HepG2 (cell line): Measurements from ENCODE around the gene LRRC27.

Source experiments
- CEBPB ChIP-seq: IDR thresholded peaks from 2 replicates; pipeline ENCODE4 v1.6.1; 2011; ENCODE audit warnings: low read depth, low read length, improper control_type of control experiment, borderline replicate concordance
- NFE2L1 ChIP-seq: sonication (generic); formaldehyde crosslinking; IDR thresholded peaks from 2 replicates; pipeline ENCODE4 v1.4.0; 2020; ENCODE audit warnings: missing genetic modification reagents, mild to moderate bottlenecking, borderline replicate concordance
- NFYB ChIP-seq: sonication (generic); formaldehyde crosslinking; IDR thresholded peaks from 2 replicates; pipeline ENCODE4 v1.4.0; 2020; ENCODE audit warnings: missing genetic modification reagents
- STAT5B ChIP-seq: sonication (generic); formaldehyde crosslinking; IDR thresholded peaks from 2 replicates; pipeline ENCODE4 v1.4.0; 2020; ENCODE audit warnings: missing genetic modification reagents
- ZNF557 ChIP-seq: sonication (generic); formaldehyde crosslinking; IDR thresholded peaks from 2 replicates; pipeline ENCODE4 v1.4.0; 2020; ENCODE audit warnings: missing genetic modification reagents
- ZNF563 ChIP-seq: sonication (generic); formaldehyde crosslinking; IDR thresholded peaks from 2 replicates; pipeline ENCODE4 v1.8.0; 2022; ENCODE audit warnings: mild to moderate bottlenecking, moderate library complexity, missing genetic modification reagents
- ZNF609 ChIP-seq: sonication (generic); formaldehyde crosslinking; IDR thresholded peaks from 2 replicates; pipeline ENCODE4 v1.4.0; 2020; ENCODE audit warnings: mild to moderate bottlenecking, missing genetic modification reagents, borderline replicate concordance
- TF ChIP-seq, protein P1 (sequence below): sonication (generic); formaldehyde crosslinking; IDR thresholded peaks from 2 replicates; pipeline ENCODE4 v1.5.0; 2020; ENCODE audit warnings: mild to moderate bottlenecking, missing genetic modification reagents, moderate library complexity
- TF ChIP-seq, protein P2 (sequence below): sonication (generic); formaldehyde crosslinking; IDR thresholded peaks from 2 replicates; pipeline ENCODE4 v1.4.0; 2020; ENCODE audit warnings: mild to moderate bottlenecking, missing genetic modification reagents

DNA sequence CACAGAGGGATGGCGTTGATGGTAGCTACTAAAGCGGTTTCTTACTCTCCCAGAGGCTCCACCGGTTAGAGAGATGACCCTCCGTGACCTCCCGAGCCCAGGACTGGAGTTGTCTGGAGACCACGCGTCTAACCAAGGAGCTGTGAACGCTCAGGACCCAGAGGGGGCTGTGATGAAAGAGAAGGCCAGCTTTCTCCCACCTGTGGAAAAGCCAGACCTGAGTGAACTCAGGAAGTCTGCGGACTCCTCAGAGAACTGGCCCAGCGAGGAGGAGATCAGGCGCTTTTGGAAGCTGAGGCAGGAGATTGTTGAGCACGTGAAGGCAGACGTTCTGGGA, 15.9 kb downstream of the LRRC27 start:
- TF ChIP-seq ZNF609 (CRISPR knock-in tag) (no peak), NFE2L1 (CRISPR knock-in tag) (no peak), ZNF563 (CRISPR knock-in tag) (no peak), CEBPB (no peak), NFYB (CRISPR knock-in tag) (no peak), ZNF557 (CRISPR knock-in tag) (no peak), STAT5B (CRISPR knock-in tag) (no peak)
- TF ChIP-seq, protein P1, sequence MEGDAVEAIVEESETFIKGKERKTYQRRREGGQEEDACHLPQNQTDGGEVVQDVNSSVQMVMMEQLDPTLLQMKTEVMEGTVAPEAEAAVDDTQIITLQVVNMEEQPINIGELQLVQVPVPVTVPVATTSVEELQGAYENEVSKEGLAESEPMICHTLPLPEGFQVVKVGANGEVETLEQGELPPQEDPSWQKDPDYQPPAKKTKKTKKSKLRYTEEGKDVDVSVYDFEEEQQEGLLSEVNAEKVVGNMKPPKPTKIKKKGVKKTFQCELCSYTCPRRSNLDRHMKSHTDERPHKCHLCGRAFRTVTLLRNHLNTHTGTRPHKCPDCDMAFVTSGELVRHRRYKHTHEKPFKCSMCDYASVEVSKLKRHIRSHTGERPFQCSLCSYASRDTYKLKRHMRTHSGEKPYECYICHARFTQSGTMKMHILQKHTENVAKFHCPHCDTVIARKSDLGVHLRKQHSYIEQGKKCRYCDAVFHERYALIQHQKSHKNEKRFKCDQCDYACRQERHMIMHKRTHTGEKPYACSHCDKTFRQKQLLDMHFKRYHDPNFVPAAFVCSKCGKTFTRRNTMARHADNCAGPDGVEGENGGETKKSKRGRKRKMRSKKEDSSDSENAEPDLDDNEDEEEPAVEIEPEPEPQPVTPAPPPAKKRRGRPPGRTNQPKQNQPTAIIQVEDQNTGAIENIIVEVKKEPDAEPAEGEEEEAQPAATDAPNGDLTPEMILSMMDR (CRISPR knock-in tag) = no peak
- TF ChIP-seq, protein P2, sequence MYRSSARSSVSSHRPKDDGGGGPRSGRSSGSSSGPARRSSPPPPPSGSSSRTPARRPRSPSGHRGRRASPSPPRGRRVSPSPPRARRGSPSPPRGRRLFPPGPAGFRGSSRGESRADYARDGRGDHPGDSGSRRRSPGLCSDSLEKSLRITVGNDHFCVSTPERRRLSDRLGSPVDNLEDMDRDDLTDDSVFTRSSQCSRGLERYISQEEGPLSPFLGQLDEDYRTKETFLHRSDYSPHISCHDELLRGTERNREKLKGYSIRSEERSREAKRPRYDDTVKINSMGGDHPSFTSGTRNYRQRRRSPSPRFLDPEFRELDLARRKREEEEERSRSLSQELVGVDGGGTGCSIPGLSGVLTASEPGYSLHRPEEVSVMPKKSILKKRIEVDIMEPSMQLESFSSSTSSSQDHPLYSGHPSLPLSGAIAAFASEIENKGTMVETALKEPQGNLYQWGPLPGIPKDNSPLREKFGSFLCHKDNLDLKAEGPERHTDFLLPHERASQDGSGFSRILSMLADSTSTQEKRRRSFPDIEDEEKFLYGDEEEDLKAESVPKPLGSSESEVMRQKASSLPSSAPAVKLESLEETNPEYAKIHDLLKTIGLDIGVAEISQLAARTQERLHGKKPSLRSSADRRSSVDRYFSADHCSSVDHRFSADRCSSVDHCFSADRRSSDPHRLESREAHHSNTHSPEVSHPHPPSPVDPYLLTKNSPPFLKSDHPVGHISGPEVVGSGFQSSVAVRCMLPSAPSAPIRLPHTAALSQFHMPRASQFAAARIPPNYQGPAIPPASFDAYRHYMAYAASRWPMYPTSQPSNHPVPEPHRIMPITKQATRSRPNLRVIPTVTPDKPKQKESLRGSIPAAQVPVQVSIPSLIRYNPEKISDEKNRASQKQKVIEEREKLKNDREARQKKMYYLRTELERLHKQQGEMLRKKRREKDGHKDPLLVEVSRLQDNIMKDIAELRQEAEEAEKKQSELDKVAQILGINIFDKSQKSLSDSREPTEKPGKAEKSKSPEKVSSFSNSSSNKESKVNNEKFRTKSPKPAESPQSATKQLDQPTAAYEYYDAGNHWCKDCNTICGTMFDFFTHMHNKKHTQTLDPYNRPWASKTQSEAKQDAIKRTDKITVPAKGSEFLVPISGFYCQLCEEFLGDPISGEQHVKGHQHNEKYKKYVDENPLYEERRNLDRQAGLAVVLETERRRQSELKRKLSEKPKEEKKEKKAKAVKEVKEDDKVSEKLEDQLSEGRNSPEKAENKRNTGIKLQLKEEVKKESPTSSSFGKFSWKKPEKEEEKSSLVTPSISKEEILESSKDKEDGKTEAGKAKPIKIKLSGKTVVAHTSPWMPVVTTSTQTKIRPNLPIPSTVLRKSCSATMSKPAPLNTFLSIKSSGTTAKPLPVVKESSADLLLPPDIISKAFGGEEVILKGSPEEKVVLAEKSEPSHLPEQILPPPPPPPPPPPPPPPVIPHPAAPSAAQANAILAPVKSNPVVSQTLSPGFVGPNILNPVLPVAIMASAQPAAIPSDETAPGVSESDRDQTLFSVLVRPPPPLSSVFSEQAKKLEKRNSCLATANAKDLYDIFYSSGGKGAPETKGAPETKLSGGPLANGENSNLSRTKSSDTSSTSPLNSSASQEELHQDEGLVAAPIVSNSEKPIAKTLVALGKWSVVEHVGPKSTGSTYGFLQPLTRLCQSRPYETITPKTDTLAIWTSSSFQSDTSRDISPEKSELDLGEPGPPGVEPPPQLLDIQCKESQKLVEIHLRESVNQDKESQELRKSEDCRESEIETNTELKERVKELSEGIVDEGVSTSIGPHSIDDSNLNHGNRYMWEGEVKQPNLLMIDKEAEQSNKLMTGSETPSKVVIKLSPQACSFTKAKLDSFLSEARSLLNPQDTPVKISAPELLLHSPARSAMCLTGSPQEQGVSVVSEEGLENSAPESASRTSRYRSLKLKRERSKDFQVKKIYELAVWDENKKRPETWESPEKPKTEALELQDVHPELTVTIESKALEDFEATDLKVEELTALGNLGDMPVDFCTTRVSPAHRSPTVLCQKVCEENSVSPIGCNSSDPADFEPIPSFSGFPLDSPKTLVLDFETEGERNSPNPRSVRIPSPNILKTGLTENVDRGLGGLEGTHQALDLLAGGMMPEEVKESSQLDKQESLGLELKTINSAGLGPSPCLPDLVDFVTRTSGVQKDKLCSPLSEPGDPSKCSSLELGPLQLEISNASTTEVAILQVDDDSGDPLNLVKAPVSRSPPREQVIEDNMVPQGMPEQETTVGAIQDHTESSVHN (CRISPR knock-in tag) = no peak
